Subcutaneous abdominal adipose tissue (tissue), 5 donors: ENCODE measurements around the gene RIT2.

Experiments used
- H3K27ac ChIP-seq: one replicate; pipeline ENCODE4 v1.7.0; 2013; ENCODE audit warnings: low read depth, mild to moderate bottlenecking, inconsistent platforms, low read length, moderate library complexity
- H3K27me3 ChIP-seq, 5 donors: one replicate each; pipeline ENCODE4 v1.7.0; 2013; ENCODE audit warnings: low read length in 5 of 5, inconsistent platforms in 1 of 5; ENCODE audit not compliant: control insufficient read depth in 5 of 5, insufficient read depth in 4 of 5
- H3K36me3 ChIP-seq, 5 donors: one replicate each; pipeline ENCODE4 v1.7.0; 2013; ENCODE audit warnings: low read length in 5 of 5; ENCODE audit not compliant: control insufficient read depth in 5 of 5, insufficient read depth in 5 of 5
- H3K4me1 ChIP-seq, 5 donors: one replicate each; pipeline ENCODE4 v1.7.0; 2013; ENCODE audit warnings: low read length in 5 of 5, mild to moderate bottlenecking in 3 of 5, moderate library complexity in 1 of 5; ENCODE audit not compliant: control insufficient read depth in 5 of 5, insufficient read depth in 5 of 5
- H3K4me3 ChIP-seq, 5 donors: one replicate each; pipeline ENCODE4 v1.7.0; 2013; ENCODE audit warnings: low read length in 5 of 5, low read depth in 1 of 5
- H3K9ac ChIP-seq, 5 donors: one replicate each; pipeline ENCODE4 v1.7.0; 2013; ENCODE audit warnings: low read length in 5 of 5, mild to moderate bottlenecking in 4 of 5, moderate library complexity in 3 of 5
- H3K9me3 ChIP-seq, 5 donors: one replicate each; pipeline ENCODE4 v1.7.0; 2013; ENCODE audit warnings: low read length in 5 of 5; ENCODE audit not compliant: control insufficient read depth in 5 of 5
- donor health status: healthy.
- donor health status: healthy.
- donor health status: healthy.
- donor health status: healthy.
- donor health status: healthy.

The RIT2 gene

DNA sequence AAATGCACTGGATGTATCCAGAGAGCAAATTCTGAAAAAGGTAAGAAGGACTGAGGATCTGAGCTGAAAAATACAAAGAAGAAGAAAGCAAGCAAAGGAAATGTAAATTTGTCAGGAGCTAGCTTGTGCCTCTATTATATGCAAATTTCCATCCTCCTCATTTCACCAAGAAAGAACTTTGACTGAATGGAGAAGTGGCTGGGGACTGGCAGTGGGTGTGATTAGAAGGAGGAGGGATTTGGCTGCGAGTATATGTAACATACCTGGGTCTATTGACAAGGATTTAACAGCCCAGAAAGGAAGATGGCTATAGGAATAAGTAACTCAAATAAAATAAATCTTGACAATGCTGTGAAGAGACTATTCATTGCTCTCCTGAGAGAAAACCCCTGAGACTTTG lies 19.4 kb upstream of the RIT2 start:
- no peaks in the 10 kb centered on the region for H3K27me3 ChIP-seq
- no peaks in the 10 kb centered on the region for H3K36me3 ChIP-seq
- H3K9me3 ChIP-seq, result peaks cover 0 to 3% (median 0%) of the 10 kb centered on the region in 5 donors
- no peak overlapping the region for H3K27ac ChIP-seq
- no peak overlapping the region for H3K4me3 ChIP-seq
- H3K4me1 ChIP-seq, result peaks cover 0 to 5% (median 3%) of the 10 kb centered on the region in 5 donors
- H3K9ac ChIP-seq, result no peak overlapping the region

DNA sequence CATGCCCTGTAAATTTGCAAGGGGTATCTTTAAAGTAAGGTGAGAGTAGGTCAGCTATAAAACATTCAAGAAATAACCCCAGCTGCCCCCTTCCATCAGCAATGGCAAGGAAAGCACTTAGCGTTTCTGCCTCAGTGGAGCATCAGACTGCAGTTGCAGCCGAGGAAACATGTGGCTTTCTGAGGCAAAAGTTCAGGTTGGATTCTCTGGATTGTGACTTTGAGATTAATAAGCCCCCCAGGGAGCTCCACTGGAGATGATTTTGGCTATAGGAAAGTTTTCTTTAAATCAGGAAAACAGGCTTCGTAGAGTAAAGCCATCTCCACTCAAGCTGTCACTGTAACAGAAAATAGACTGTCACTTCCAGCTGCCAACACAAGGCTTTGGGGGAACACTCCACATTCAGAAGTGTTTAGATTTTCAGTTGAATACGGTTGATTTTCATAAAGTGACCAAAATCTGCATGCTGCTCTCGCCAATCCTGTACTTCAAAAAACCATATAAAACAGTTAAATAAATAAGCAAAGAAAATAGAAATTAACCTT lies 15.3 kb upstream of the RIT2 start:
- H3K4me3 ChIP-seq, result no peak overlapping the region
- no peaks in the 10 kb centered on the region for H3K27me3 ChIP-seq
- no peaks in the 10 kb centered on the region for H3K9me3 ChIP-seq
- no peak overlapping the region for H3K27ac ChIP-seq
- peaks cover 0 to 5% (median 4%) of the 10 kb centered on the region in 5 donors for H3K4me1 ChIP-seq
- H3K9ac ChIP-seq, result no peak overlapping the region
- no peaks in the 10 kb centered on the region for H3K36me3 ChIP-seq

GRCh38 chr18:43129946-43130524 lies 14.6 kb upstream of the RIT2 start:
- Histone ChIP-seq H3K4me1 (peaks cover 0 to 5% (median 4%) of the 10 kb centered on the region in 5 donors), H3K9me3 (no peaks in the 10 kb centered on the region), H3K9ac (no peak overlapping the region), H3K27me3 (no peaks in the 10 kb centered on the region), H3K4me3 (peak overlapping the region; percentile 32 to 66 (median 53)), H3K36me3 (no peaks in the 10 kb centered on the region), H3K27ac (no peak overlapping the region)

GRCh38 chr18:43125471-43125870 lies 10.0 kb upstream of the RIT2 start:
- Histone ChIP-seq H3K27me3 (no peaks in the 10 kb centered on the region), H3K9me3 (no peaks in the 10 kb centered on the region), H3K9ac (no peak overlapping the region), H3K36me3 (no peaks in the 10 kb centered on the region), H3K27ac (no peak overlapping the region), H3K4me1 (peaks cover 0 to 5% (median 4%) of the 10 kb centered on the region in 5 donors), H3K4me3 (no peak overlapping the region)

DNA sequence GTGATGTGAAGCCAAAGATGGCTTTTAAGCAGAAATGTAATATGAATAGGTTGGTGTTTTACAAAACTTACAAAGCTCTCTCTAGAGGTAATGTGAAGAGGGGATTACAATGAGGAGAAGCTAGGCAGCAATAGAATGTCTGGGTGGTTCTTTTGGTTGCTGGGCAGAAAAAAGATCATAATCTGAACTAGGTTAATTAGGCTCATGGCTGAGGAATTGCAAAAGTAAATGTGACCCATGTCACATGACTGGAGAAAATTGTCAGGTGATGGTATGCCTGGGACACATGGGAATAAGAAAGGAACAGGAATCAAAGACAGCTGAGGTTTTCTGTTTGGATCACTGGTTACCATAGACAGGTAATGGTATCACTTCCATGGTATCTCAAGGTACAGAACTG lies 7.5 kb upstream of the RIT2 start:
- H3K9me3 ChIP-seq, result no peaks in the 10 kb centered on the region
- H3K36me3 ChIP-seq, result no peaks in the 10 kb centered on the region
- H3K4me3 ChIP-seq, result no peak overlapping the region

GRCh38 chr18:43116699-43117294 lies 1.3 kb upstream of the RIT2 start:
- no peaks in the 10 kb centered on the region for H3K9me3 ChIP-seq
- H3K36me3 ChIP-seq, result no peaks in the 10 kb centered on the region
- no peak overlapping the region for H3K4me3 ChIP-seq
- H3K27me3 ChIP-seq, result no peaks in the 10 kb centered on the region
- H3K27ac ChIP-seq, result no peak overlapping the region
- no peaks in the 10 kb centered on the region for H3K4me1 ChIP-seq
- no peak overlapping the region for H3K9ac ChIP-seq

More for the DNA sequence above, 7.5 kb upstream of the RIT2 start:
- Histone ChIP-seq H3K27ac (no peak overlapping the region), H3K4me1 (no peaks in the 10 kb centered on the region), H3K27me3 (no peaks in the 10 kb centered on the region), H3K9ac (no peak overlapping the region)

DNA sequence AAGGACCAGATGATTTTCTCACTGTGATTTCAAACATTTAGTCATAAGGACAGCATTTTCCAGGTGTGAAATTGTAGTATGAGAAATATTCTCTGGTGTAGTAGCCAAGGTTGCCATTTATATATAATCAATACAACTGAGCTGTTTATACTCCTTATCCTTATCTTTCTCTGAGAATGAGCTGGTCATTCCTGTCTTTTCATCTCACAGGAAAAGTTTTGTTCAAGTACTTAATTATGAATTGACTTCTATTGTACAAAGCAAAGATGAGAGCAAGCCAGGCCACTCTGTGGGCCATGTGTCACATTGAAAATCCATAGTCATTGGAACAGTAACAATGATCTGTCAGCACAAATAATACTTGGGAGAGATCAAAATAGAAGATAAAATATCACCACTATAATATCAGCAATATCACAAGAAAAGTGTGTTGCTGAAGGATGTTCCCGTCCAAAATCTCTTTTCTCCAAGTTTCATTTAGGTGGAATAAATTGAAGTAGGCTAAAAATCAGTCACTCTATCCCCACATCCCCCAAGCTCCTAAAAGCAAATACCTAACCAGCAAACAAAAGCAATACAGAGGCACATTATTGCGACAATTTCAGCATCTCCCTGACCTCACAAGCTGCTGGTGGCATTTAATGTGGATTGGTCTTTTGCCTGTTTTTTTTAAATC lies 2.1 kb downstream of the RIT2 start:
- H3K27ac ChIP-seq, result no peak overlapping the region
- H3K36me3 ChIP-seq, result no peaks in the 10 kb centered on the region
- no peak overlapping the region for H3K9ac ChIP-seq
- peaks cover 0 to 8% (median 0%) of the 10 kb centered on the region in 5 donors for H3K4me1 ChIP-seq
- H3K4me3 ChIP-seq, result no peak overlapping the region
- H3K9me3 ChIP-seq, result no peaks in the 10 kb centered on the region
- H3K27me3 ChIP-seq, result no peaks in the 10 kb centered on the region

- Histone ChIP-seq H3K9ac (no peak overlapping the region), H3K36me3 (no peaks in the 10 kb centered on the region), H3K4me1 (peaks cover 0 to 8% (median 0%) of the 10 kb centered on the region in 5 donors), H3K9me3 (no peaks in the 10 kb centered on the region), H3K27ac (no peak overlapping the region), H3K27me3 (no peaks in the 10 kb centered on the region), H3K4me3 (no peak overlapping the region)
Observed at GRCh38 chr18:43108882-43109281, 6.6 kb downstream of the RIT2 start.

- peaks cover 0 to 8% (median 0%) of the 10 kb centered on the region in 5 donors for H3K4me1 ChIP-seq
- H3K27ac ChIP-seq, result no peak overlapping the region
- H3K36me3 ChIP-seq, result no peaks in the 10 kb centered on the region
- no peaks in the 10 kb centered on the region for H3K27me3 ChIP-seq
- H3K4me3 ChIP-seq, result no peak overlapping the region
- H3K9ac ChIP-seq, result no peak overlapping the region
- H3K9me3 ChIP-seq, result no peaks in the 10 kb centered on the region
Observed at GRCh38 chr18:43108469-43108868, 7.0 kb downstream of the RIT2 start.

- Histone ChIP-seq H3K27ac (no peak overlapping the region), H3K9me3 (no peaks in the 10 kb centered on the region), H3K27me3 (no peaks in the 10 kb centered on the region), H3K4me3 (no peak overlapping the region), H3K36me3 (no peaks in the 10 kb centered on the region), H3K4me1 (peaks cover 0 to 12% (median 0%) of the 10 kb centered on the region in 5 donors), H3K9ac (no peak overlapping the region)
Observed at GRCh38 chr18:43093646-43094045, 21.8 kb downstream of the RIT2 start.
